GM21526 (cell line): ENCODE data around the gene CTPS2.
"Not testable (repeated sequence)": the region's sequence is repeated elsewhere in the genome, so short reads cannot be mapped to it uniquely, and the experiment has no call there.

Experiments
- ATAC-seq: cut with Tn5 transposase; IDR thresholded peaks from one replicate; pipeline ENCODE4 v1.9.1; 2021; ENCODE audit warnings: moderate library complexity; ENCODE audit not compliant: unreplicated experiment, low FRiP score

CTPS2 gene

GRCh38 chrX:16712548-16713155 lies at the start of gene CTPS2:
Gene CTPS2, minus strand, starts transcription at chrX:16712669. Its CDS starts 9,767 bp downstream, at chrX:16702902.
- peak; percentile 70 for ATAC-seq

GRCh38 chrX:16761500-16761899 lies 49.0 kb upstream of the CTPS2 start:
- ATAC-seq: not testable (repeated sequence)

GRCh38 chrX:16756724-16757123 lies 44.3 kb upstream of the CTPS2 start:
- ATAC-seq: no peak

- no peak for ATAC-seq
These were observed 41.5 kb upstream of the CTPS2 start for GRCh38 chrX:16754019-16754418.

- ATAC-seq: no peak
These were observed 37.7 kb upstream of the CTPS2 start for GRCh38 chrX:16750136-16750535.

- ATAC-seq: no peak
These were observed 36.0 kb upstream of the CTPS2 start for GRCh38 chrX:16748425-16748824.

GRCh38 chrX:16745659-16746058 lies 33.2 kb upstream of the CTPS2 start:
- ATAC-seq: no peak

- ATAC-seq: no peak
These were observed 32.6 kb upstream of the CTPS2 start for GRCh38 chrX:16745102-16745501.

- no peak for ATAC-seq
These were observed 31.3 kb upstream of the CTPS2 start for GRCh38 chrX:16743604-16744325.

- no peak for ATAC-seq
These were observed 27.1 kb upstream of the CTPS2 start for GRCh38 chrX:16739574-16739973.

- no peak for ATAC-seq
These were observed 24.6 kb upstream of the CTPS2 start for GRCh38 chrX:16737024-16737423.

- no peak for ATAC-seq
These were observed 20.5 kb upstream of the CTPS2 start for GRCh38 chrX:16733013-16733412.

- ATAC-seq: no peak
These were observed 18.0 kb upstream of the CTPS2 start for GRCh38 chrX:16730450-16730849.

- no peak for ATAC-seq
These were observed 15.2 kb upstream of the CTPS2 start for GRCh38 chrX:16727637-16728036.

- not testable (repeated sequence) for ATAC-seq
These were observed 14.0 kb upstream of the CTPS2 start for GRCh38 chrX:16726347-16726988.

- ATAC-seq: no peak
These were observed 12.6 kb upstream of the CTPS2 start for GRCh38 chrX:16725072-16725471.

- no peak for ATAC-seq
These were observed 10.0 kb upstream of the CTPS2 start for GRCh38 chrX:16722481-16722880.

- peak; percentile 99 for ATAC-seq
These were observed 7.0 kb upstream of the CTPS2 start, which contains the start of gene SYAP1 for GRCh38 chrX:16719334-16720084. Gene SYAP1, plus strand, starts transcription at chrX:16719612. Its CDS starts 113 bp downstream, at chrX:16719725.

- peak; percentile 38 for ATAC-seq
These were observed 6.4 kb upstream of the CTPS2 start for GRCh38 chrX:16718824-16719333.

GRCh38 chrX:16716451-16716850 lies 4.0 kb upstream of the CTPS2 start:
- ATAC-seq: not testable (repeated sequence)

GRCh38 chrX:16715638-16716037 lies 3.2 kb upstream of the CTPS2 start:
- not testable (repeated sequence) for ATAC-seq
